ENCODE measurements around the gene LPAR6.

The LPAR6 gene

DNA sequence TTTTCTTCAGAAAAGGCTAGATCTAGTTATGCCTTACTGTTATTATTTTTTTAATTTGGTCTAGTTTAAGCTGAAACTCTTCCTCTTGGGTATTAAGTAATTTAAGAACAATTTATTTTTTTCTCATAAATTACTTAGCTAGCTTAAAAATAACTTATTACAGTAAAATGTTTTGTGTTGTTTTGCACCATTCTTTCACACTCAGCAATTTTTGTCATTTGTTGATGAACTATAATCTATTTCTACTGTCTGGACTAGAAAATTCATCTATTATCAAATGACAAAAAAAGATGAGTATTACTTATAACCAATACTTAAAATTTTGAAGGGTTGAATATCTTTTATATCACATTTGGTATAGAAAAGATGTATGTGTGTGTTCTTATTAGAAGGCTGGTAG lies 1.6 kb upstream of the LPAR6 start:
- DNase-seq: no peak

DNA sequence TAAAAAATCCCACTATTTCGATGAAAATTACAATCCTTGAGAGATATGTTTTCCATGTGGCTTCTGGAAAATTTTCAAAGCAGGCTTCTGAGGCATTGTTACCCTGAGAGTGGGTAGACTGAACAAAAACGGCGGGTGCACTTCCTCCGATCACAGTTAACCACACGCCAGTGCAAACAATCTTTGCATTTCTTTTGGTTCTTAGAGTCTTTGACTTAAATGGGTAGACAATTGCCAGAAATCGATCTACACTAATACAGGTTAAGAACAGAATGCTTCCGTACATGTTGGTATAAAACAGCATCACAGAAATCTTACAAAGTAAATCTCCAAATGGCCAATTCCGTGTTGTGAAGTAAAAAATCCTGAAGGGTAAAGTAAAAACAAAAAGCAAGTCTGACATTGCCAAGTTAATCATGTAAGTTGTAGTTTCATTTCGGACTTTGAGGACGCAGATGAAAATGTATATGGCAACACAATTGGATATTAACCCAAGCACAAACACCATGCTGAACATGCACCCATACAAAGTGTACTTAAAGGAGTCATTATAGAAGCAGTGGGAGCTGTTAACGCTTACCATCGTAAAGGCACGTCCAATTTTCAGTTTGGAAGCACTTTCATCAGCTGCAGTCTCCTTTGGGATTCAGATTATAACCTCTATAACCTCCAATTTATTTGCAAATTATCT lies 927 bp downstream of the LPAR6 start:
- peak; percentile 37 for DNase-seq

GRCh38 chr13:48411147-48411794 lies 1.6 kb downstream of the LPAR6 start:
- no peak for DNase-seq

GRCh38 chr13:48410199-48410598 lies 2.7 kb downstream of the LPAR6 start:
- DNase-seq: no peak

DNA sequence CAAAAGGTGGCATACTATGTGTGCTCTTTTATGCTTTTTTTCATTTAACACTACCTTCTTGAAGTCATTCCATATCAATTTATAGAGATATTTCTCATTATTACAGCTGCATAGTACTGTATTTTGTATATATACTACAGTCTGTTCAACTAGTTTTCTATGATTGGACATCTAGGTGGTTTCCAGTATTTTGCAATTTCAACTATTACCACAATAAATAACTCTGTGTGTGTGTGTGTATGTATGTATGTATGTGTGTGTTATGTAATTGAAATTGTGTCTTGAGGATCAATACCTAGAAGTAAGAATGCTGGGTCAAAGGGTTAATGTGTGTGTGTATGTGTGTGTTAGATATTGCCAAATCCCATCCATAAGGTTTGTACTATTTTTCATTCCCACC lies 7.0 kb downstream of the LPAR6 start:
- no peak for DNase-seq

- no peak for DNase-seq
These were observed 8.0 kb downstream of the LPAR6 start for GRCh38 chr13:48404952-48405351.

- DNase-seq: no peak
These were observed 9.0 kb downstream of the LPAR6 start for GRCh38 chr13:48403913-48404312.

DNA sequence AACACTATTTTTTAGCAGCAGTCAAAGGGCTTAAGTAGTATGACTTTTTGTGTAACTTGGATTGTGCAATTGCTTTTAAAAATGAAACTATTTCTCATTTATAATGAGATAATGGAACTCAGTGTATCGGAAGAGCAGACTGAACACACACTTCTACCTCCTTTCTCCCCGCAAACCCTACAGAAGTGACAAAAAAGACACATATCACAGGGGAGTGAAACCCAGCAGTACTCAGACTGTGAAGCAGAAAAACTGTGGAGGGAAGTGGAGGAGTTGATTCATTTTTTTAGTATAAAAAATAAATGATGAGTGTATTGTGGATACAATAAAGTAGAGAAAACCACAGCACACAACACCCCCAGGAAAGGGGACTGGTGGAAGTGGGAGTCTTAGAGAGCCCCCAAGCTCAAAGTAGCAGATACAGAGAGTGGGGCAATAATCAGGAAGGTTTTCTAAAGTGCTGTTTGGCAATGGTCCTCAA lies 9.7 kb downstream of the LPAR6 start:
- DNase-seq: peak; percentile 51

DNA sequence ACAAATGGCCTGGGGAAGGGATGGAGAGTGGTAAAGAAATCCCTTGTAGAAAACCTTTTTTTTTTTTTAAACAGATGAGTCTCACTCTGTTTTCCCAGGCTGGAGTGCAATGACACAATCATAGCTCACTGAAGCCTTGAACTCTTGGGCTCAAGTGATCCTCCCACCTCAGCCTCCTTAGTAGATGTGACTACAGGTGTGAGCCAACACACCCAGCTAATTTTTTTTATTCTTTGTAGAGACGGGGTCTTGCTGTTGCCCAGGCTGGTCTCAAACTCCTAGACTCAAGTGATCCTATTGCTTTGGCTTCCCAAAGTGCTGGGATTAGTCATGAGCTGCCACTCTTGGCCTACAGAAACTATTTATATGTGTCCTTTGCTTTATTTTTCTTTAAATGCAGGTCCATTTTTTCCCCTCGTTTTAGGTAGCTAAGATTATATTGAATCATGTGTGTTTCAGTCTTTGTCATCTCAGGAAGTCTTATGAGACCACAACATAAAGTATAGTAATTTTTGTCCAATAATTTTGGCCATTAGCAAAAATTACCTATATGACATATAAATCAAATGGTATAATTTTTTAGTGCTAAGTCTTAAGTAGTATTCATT lies 10.5 kb downstream of the LPAR6 start:
- peak; percentile 20 for DNase-seq

DNA sequence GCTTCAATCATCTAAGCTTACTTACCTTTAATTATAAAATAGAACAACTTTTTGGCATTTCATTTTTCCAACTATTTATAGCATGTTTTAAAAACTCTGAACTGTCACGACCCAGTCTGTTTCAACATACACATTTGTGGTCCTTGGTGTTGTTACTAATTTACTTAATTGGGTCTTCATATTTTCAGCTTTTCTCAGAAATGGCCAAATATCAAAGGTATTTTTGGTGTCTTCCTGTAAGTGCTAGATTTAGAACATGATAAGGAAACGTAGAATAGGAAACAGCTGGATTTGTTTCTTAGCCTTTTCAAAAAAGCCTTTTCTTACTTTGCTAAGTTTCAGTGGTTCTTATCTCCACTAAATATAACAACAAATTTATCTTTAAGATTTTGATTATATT lies 11.4 kb downstream of the LPAR6 start:
- no peak for DNase-seq

- DNase-seq: no peak
These were observed 12.0 kb downstream of the LPAR6 start for GRCh38 chr13:48400850-48401291.

- no peak for DNase-seq
These were observed 12.7 kb downstream of the LPAR6 start for GRCh38 chr13:48400090-48400694.

DNA sequence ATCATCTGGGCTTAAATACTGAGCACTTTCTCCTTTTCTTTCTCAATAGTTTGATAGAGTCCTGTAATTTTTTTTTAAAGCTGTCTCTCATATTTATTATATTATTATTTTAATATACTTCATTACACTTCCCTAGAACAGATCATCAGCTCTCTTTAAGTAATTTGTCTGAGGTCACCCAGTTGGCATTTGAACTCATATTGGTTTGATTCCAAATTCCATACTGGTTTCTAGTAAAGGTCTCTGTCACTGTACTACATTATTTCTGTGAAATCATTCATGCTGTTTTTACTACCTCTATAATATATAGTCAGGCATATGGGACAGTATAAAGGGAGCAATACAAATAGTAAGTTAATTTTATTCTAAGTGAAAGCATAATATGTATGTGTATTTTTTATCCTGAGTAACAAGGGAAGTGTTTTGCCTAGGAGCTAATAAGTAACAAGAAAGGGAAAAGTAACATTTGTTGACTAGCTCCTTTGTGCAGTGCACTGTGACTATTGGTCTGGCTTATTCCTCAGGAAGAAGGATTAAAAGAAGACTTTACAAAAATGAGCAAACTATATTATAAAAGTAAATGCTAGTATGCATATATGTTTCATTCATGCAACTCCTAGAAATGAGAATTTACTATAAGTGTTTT lies 14.3 kb downstream of the LPAR6 start:
- no peak for DNase-seq

GRCh38 chr13:48397744-48398143 lies 15.2 kb downstream of the LPAR6 start:
- no peak for DNase-seq

DNA sequence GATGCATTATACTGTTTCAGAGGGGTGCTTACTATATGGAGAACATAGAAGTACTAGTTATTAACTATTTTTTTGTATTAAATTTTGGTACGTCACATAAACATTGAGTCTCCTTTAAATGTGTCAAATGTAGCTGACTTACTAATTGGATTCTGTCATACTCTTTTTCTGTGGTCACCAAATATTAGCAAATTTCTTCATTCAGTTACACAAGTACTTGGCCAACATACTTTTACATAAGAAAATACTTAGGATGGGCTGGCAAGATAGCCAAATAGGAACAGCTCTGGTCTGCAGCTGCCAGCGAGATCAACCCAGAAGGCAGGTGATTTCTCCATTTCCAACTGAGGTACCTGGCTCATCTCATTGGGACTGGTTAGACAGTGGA lies 19.2 kb downstream of the LPAR6 start:
- DNase-seq: no peak

GRCh38 chr13:48393030-48393697 lies 19.7 kb downstream of the LPAR6 start:
- no peak for DNase-seq

DNA sequence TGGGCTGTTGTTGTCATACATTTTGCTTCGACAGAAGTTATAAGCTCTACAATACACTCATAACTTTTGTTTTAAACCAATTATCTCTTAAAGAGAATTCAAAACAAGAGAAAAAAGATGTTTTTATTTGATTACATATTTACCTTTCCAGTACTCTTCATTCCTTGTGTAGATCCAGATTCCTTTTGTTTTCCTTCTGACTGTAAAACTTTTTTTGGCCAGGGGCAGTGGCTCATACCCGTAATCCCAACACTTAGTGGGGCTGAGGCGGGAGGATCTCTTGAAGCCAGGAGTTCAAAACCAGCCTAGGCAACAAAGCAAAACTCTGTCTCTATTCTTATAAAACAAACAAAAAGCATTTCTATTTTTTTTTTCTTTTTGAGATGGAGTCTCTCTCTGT lies 21.7 kb downstream of the LPAR6 start:
- no peak for DNase-seq

GRCh38 chr13:48386816-48387215 lies 26.1 kb downstream of the LPAR6 start:
- no peak for DNase-seq

DNA sequence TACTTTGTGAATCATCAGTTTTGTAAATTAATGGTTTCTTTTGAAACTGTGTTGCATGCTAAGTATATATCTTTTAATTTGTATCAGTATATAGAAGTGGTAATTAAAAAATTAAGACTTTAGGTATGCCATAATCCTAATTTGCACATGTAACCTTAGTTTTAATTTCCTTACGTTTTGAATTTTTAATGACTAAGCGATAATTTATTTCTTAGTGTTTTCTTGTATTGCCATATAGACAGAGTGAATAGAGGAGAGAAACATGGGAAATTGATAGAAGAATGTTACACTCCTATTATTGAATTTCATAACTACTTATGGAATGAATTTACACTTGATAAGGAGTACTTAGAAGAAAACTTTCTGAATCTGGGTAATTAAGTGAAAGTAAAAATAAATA lies 29.5 kb downstream of the LPAR6 start:
- no peak for DNase-seq

DNA sequence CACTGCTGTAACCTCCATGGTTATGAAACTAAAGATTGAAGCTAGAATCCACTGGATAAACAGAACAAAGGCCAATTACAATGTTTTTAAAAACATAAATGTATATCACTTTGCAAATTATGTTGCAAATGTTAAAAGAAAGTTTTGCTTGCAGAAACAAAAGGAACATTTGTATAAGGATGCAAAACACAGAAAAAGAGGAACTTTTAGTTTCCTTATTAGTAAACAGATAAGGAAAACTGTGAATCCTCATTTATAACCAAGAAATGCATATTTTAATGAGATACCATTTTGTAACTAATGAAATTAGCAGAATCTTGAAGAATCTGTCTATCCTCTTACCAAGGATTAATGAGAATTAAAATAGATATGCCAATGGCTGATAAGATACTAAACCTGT lies 32.3 kb downstream of the LPAR6 start:
- DNase-seq: no peak

GRCh38 chr13:48377857-48378256 lies 35.1 kb downstream of the LPAR6 start:
- DNase-seq: no peak

DNA sequence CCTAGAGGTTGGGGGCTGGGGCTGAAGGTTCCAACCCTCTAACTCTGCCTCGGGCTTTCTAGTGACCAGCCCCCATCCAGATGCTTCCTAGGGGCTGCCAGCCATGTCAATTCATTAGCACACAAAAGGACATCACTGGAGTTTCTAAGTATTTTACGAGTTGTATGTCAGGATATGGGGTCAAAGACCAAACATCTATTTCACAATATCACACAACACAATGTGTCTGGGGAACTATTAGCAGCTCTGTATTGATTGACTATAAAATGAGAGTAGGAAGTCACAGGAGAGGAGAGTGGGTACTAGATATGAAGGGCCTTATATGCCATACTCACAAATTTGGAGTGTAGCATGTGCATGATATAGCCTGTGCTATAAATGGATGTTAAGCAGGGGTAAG lies 42.1 kb downstream of the LPAR6 start:
- DNase-seq: no peak

- no peak for DNase-seq
These were observed 42.9 kb downstream of the LPAR6 start for GRCh38 chr13:48369988-48370387.

Measured in stimulated activated CD4-positive, alpha-beta T cell treated with anti-CD3 and anti-CD28 coated beads, Interleukin-15, amount 100 ng/mL, for 24 hours (primary cell).